Measurements from ENCODE around the gene TLNRD1.

DNA sequence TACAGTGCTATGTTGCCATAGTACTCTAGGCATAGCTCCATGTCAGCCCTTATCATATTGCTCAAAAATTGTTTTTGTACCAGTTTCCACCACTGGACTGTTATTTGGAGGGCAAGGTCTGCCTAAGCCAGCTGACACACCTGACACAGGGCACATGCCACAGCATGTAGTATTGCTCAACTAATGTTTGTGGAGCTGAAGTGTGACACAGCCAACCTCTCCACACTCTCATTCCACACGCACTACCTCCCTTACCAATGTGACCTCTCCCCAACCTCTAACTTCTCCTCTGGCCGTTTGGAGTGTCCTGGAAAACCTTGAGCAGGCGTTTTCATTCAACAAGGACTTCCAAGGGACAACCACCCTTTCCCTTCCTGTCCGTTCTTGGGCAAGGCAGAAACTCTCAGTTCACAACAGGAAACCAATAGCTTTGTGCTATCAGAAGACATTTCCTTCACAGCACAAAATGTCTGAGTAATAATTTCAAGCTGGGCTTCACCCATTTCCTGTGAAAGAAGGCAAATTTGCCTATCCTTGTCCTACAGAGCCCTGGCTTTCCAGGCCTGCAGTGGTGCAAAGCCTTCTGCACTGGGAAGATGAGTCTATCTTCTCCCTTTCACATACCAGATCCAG is 38.4 kb downstream of the TLNRD1 start:
- TF ChIP-seq, protein P1, sequence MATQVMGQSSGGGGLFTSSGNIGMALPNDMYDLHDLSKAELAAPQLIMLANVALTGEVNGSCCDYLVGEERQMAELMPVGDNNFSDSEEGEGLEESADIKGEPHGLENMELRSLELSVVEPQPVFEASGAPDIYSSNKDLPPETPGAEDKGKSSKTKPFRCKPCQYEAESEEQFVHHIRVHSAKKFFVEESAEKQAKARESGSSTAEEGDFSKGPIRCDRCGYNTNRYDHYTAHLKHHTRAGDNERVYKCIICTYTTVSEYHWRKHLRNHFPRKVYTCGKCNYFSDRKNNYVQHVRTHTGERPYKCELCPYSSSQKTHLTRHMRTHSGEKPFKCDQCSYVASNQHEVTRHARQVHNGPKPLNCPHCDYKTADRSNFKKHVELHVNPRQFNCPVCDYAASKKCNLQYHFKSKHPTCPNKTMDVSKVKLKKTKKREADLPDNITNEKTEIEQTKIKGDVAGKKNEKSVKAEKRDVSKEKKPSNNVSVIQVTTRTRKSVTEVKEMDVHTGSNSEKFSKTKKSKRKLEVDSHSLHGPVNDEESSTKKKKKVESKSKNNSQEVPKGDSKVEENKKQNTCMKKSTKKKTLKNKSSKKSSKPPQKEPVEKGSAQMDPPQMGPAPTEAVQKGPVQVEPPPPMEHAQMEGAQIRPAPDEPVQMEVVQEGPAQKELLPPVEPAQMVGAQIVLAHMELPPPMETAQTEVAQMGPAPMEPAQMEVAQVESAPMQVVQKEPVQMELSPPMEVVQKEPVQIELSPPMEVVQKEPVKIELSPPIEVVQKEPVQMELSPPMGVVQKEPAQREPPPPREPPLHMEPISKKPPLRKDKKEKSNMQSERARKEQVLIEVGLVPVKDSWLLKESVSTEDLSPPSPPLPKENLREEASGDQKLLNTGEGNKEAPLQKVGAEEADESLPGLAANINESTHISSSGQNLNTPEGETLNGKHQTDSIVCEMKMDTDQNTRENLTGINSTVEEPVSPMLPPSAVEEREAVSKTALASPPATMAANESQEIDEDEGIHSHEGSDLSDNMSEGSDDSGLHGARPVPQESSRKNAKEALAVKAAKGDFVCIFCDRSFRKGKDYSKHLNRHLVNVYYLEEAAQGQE (IDR thresholded peaks at IDR 0.05; ENCODE audit: insufficient replicate concordance, low read depth), result no peak
- no peak for TF ChIP-seq CTCF (IDR thresholded peaks at IDR 0.05; ENCODE audit: insufficient read depth, low read length)
- TF ChIP-seq GABPA (IDR thresholded peaks at IDR 0.05; ENCODE audit: low read depth), result no peak
- TF ChIP-seq SPI1 (IDR thresholded peaks at IDR 0.05; ENCODE audit: borderline replicate concordance, low read depth), result no peak
